C4-2B (cell line): ENCODE results near the gene AP3D1.

Source experiments
- CTCF ChIP-seq: fragments of 450-650 bp; conservative IDR thresholded peaks from 2 replicates; pipeline ENCODE4 v1.5.1; 2017; ENCODE audit warnings: mild to moderate bottlenecking
- ZFX ChIP-seq: fragments of 450-650 bp; IDR thresholded peaks from 2 replicates; pipeline ENCODE4 v1.6.1; 2017

GRCh38 chr19:2142173-2142829 is 9.1 kb downstream of the AP3D1 start:
- TF ChIP-seq CTCF (no peak), ZFX (no peak)
